ENCODE measurements around the gene F7.
A peak's percentile ranks its signal among the peaks of the same experiment; 100 is the strongest.

Gene F7

DNA sequence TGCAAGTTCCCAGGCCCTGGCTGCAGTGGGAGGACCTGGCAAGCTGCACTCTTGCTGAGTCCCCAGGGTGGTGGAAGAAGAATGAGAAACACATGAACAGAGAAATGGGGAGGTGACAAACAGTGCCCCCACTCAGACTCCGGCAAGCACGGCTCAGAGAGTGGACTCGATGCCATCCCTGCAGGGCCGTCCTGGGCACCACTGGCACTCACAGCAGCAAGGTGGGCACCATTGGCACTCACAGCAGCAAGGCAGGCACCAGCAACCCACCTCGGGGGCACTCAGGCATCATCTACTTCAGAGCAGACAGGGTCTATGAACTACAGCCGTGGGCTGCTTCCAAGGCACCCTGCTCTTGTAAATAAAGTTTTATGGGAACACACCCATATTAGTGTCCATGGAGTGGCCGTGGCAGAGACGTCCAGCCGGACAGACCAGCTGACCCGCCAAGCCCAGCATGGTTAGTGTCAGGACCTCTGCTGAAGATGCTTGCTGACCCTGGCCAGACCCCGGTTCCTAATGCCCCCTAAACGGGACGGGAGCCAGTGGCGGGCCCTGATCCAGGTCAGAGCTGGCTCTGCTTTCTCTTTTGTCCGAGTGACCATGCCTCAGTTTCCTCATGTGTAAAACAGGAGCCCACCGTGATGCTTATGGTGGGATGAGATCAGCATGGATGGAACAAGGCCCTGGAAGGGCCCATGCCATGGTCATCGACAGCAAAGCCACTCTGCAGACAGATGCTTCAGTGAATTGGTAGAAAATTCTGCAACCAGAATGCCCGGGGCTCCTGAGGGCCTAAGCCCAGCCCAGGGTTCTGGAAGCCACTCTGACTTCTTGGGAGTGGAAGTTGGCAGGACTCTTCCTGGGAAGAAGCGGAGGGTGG, 14.9 kb downstream of the F7 start:
- DNase-seq (ENCODE audit: low read depth, low spot score), result no peak
- CTCF ChIA-PET, result no interaction called here
- TF ChIP-seq CTCF (IDR thresholded peaks at IDR 0.05; ENCODE audit: insufficient read depth, low read length, missing control alignments), result no peak
- H3K4me3 ChIP-seq (ENCODE audit: low read depth, low read length), result no peak overlapping the region
- POLR2A ChIA-PET, result no interaction called here

DNA sequence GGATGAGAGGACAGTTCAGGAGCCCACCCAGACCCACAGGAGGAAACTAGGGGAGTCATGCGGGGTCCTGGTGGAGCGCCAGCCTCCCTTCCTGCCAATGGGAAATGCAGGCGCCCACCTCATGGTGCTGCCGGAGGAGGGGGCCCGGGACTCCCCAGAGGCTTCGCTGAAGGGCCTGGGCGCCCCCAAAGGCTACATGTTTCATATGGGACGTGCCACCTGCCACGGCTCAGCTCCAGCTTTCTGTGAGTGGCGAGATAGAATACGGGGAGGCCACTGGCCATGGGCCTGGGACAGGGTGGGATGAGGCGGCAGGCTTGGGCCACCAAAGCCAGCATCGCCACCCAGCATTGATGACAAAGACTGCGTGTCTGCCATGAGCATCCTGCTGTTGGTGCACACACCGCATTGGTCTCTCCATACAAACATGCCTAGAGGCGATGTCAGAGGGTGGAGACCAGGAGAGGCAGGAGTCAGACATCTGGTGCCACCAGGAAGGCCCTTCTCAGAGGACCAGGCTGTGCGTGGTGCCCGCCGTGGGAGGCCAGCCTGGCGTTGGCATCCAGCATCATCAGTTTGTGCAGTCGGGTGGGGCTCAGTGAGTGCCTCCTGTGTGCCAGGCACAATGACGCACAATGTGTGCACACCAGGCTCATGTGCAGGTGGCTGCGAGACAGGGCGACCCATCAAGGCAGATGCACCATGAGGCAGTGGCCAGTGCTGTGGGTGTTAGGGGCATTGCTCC, 15.8 kb downstream of the F7 start:
- ChIA-PET POLR2A (no interaction called here), CTCF (no interaction called here)
- no peak overlapping the region for H3K4me3 ChIP-seq (ENCODE audit: low read depth, low read length)
- no peak for TF ChIP-seq CTCF (IDR thresholded peaks at IDR 0.05; ENCODE audit: insufficient read depth, low read length, missing control alignments)
- DNase-seq (ENCODE audit: low read depth, low spot score), result no peak

GRCh38 chr13:113121928-113122471, 16.4 kb downstream of the F7 start:
- POLR2A ChIA-PET, result no interaction called here
- DNase-seq (ENCODE audit: low read depth, low spot score), result no peak
- TF ChIP-seq CTCF (IDR thresholded peaks at IDR 0.05; ENCODE audit: insufficient read depth, low read length, missing control alignments), result no peak
- H3K4me3 ChIP-seq (ENCODE audit: low read depth, low read length), result no peak overlapping the region
- CTCF ChIA-PET, result no interaction called here

DNA sequence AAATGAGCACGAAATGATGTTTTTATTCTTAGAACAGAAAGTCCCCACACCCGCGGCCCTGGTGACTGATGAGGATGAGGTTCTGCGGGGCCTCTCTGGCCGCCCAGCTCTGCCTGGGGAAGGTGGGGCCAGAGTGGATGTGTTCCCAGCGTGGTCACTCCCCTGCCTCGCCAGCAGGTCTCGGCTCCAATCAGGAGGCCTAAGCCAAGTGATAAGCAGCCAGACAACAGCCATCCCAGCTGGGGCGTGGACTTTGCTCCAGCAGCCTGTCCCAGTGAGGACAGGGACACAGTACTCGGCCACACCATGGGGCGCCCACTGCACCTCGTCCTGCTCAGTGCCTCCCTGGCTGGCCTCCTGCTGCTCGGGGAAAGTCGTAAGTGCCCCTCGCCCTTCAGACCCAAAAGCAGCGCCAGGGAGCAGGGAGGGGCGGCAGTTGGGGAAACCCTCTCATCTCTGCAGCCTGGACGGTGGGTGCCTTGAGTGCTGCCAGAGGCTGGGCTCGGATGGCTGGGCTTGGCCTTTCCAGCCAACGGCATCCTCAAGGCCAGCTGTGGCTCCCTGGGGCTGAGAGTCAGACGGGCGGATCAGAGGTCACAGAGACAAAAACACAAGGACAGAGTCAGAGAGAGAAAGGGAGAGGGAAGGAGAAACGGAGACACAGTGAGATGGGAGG, 17.1 kb downstream of the F7 start, which contains the start of gene F10:
F10 (plus strand) TSS at position 250 of the 676 bp plus-strand sequence; CDS start at position 307, 57 bp downstream.
- POLR2A ChIA-PET, result no interaction called here
- TF ChIP-seq CTCF (IDR thresholded peaks at IDR 0.05; ENCODE audit: insufficient read depth, low read length, missing control alignments), result no peak
- CTCF ChIA-PET, result interaction anchor here (1.1 kb wide), 1 partner anchor 9 kb away, joined by 6 read pairs; no protein-coding TSS in a partner anchor
- no peak within 1 kb of the TSS for H3K4me3 ChIP-seq (ENCODE audit: low read depth, low read length)
- DNase-seq (ENCODE audit: low read depth, low spot score), result no peak

DNA sequence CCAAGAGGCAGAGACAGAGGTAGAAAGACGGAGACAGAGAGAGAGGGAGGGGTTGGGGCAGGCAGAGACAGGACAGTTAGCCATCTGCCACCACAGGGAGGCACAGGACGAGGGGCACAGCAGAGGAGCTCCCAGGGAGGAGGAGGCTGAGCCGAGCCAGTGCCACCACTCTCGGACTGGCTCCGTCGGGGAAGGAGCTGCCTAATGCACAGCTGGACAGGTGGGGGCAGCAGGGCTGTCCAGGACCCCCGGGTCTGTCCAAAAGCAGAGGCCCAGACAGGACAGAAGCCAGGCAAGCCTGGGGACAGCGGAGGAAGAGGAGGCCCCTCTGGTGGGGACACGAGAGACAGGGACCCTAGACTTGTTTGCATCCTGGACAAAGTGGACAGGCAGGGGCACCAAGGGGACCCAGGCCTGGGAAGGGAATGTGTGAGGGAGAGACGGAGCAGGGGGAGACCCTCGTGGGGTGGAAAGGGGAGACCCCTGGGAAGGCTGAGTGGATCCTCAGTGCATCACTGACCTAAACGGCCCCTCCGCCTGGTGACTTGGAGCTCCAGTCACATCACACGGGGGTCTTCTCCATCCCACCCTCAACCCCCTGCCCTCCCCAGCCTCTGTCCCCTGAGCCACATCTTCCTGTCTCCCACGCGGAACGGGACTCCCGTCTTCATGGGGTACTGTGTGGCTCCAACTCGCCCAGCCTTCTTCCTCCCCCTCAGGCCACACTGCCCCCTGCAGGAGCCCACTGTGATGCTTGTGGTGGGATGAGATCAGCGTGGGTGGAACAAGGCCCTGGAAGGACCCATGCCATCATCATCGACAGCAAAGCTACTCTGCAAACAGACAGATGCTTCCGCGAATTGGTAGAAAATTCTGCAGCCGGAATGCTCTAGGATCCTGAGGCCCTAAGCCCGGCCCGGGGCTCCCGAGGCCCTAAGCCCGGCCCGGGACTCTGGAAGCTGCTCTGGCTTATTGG, 17.9 kb downstream of the F7 start:
- ChIA-PET POLR2A (no interaction called here), CTCF (interaction anchor here (1.1 kb wide), 1 partner anchor 10 kb away, joined by 6 read pairs; no protein-coding TSS in a partner anchor)
- no peak for DNase-seq (ENCODE audit: low read depth, low spot score)
- TF ChIP-seq CTCF (IDR thresholded peaks at IDR 0.05; ENCODE audit: insufficient read depth, low read length, missing control alignments), result peak; percentile 22
- no peak overlapping the region for H3K4me3 ChIP-seq (ENCODE audit: low read depth, low read length)

Measured in AG04449 (cell line).